HL-60/S4 treated with retinoic acid at 250 ng/mL for 4 days and 3 days (cell line): ENCODE measurements around the gene MRPL45.

Experiments used
- in situ Hi-C: fragments of 300-500 bp; cut with MboI; formaldehyde crosslinking; loops from 2 replicates; pipeline ENCODE4 v1.7.0; 2022; ENCODE audit warnings: low sequenced_read_pairs

The MRPL45 gene

GRCh38 chr17:38324772-38325171 lies 27.8 kb downstream of the MRPL45 start:
- in situ Hi-C loops: loop anchor here (25.0 kb wide), 1 partner anchor 163 kb away; no protein-coding TSS in a partner anchor

- in situ Hi-C loops: loop anchor here (25.0 kb wide), 1 partner anchor 162 kb away; no protein-coding TSS in a partner anchor
Measured at GRCh38 chr17:38325221-38325851, 28.4 kb downstream of the MRPL45 start.

- in situ Hi-C loops: loop anchor here (25.0 kb wide), 1 partner anchor 160 kb away; no protein-coding TSS in a partner anchor
Measured at GRCh38 chr17:38326996-38327792, 30.2 kb downstream of the MRPL45 start.

- in situ Hi-C loops: loop anchor here (25.0 kb wide), 1 partner anchor 159 kb away; no protein-coding TSS in a partner anchor
Measured at GRCh38 chr17:38327936-38328335, 31.0 kb downstream of the MRPL45 start.

GRCh38 chr17:38328620-38329019 lies 31.7 kb downstream of the MRPL45 start:
- in situ Hi-C loops: loop anchor here (25.0 kb wide), 1 partner anchor 159 kb away; no protein-coding TSS in a partner anchor

- in situ Hi-C loops: loop anchor here (25.0 kb wide), 1 partner anchor 158 kb away; no protein-coding TSS in a partner anchor
Measured at GRCh38 chr17:38329284-38329683, 32.3 kb downstream of the MRPL45 start.

GRCh38 chr17:38329808-38330730 lies 33.1 kb downstream of the MRPL45 start:
- in situ Hi-C loops: loop anchor here (25.0 kb wide), 1 partner anchor 157 kb away; no protein-coding TSS in a partner anchor

GRCh38 chr17:38330941-38331411 lies 34.0 kb downstream of the MRPL45 start:
- in situ Hi-C loops: loop anchor here (25.0 kb wide), 1 partner anchor 156 kb away; no protein-coding TSS in a partner anchor

- in situ Hi-C loops: loop anchor here (25.0 kb wide), 1 partner anchor 155 kb away; no protein-coding TSS in a partner anchor
Measured at GRCh38 chr17:38332735-38333134, 35.8 kb downstream of the MRPL45 start.

GRCh38 chr17:38333635-38334295 lies 36.8 kb downstream of the MRPL45 start:
- in situ Hi-C loops: loop anchor here (25.0 kb wide), 1 partner anchor 154 kb away; no protein-coding TSS in a partner anchor

GRCh38 chr17:38334480-38335364 lies 37.8 kb downstream of the MRPL45 start:
- in situ Hi-C loops: loop anchor here (25.0 kb wide), 1 partner anchor 153 kb away; no protein-coding TSS in a partner anchor

- in situ Hi-C loops: loop anchor here (25.0 kb wide), 1 partner anchor 150 kb away; no protein-coding TSS in a partner anchor
Measured at GRCh38 chr17:38336838-38337237, 39.9 kb downstream of the MRPL45 start.

GRCh38 chr17:38338053-38338452 lies 41.1 kb downstream of the MRPL45 start:
- in situ Hi-C loops: loop anchor here (25.0 kb wide), 1 partner anchor 149 kb away; no protein-coding TSS in a partner anchor

- in situ Hi-C loops: loop anchor here (25.0 kb wide), 1 partner anchor 149 kb away; no protein-coding TSS in a partner anchor
Measured at GRCh38 chr17:38338535-38338934, 41.6 kb downstream of the MRPL45 start.

GRCh38 chr17:38339891-38340290 lies 42.9 kb downstream of the MRPL45 start:
- in situ Hi-C loops: loop anchor here (25.0 kb wide), 1 partner anchor 147 kb away; no protein-coding TSS in a partner anchor

GRCh38 chr17:38341035-38341721 lies 44.2 kb downstream of the MRPL45 start:
- in situ Hi-C loops: loop anchor here (25.0 kb wide), 1 partner anchor 146 kb away; no protein-coding TSS in a partner anchor

GRCh38 chr17:38342886-38343607 lies 46.1 kb downstream of the MRPL45 start:
- in situ Hi-C loops: loop anchor here (25.0 kb wide), 1 partner anchor 144 kb away; no protein-coding TSS in a partner anchor
